ENCODE data around the gene MPP4.

- peak; percentile 70 for TF ChIP-seq CTCF (conservative IDR thresholded peaks at IDR 0.05)
- no peak for TF ChIP-seq ZFX (IDR thresholded peaks at IDR 0.05)
These were observed 17.7 kb downstream of the MPP4 start for GRCh38 chr2:201680743-201681142.

All from C4-2B (cell line).